Measurements from ENCODE around the gene ZSWIM3.
A peak's percentile ranks its signal among the peaks of the same experiment; 100 is the strongest.
"Not testable (repeated sequence)": the region's sequence is repeated elsewhere in the genome, so short reads cannot be mapped to it uniquely, and the experiment has no call there.

ZSWIM3 gene

DNA sequence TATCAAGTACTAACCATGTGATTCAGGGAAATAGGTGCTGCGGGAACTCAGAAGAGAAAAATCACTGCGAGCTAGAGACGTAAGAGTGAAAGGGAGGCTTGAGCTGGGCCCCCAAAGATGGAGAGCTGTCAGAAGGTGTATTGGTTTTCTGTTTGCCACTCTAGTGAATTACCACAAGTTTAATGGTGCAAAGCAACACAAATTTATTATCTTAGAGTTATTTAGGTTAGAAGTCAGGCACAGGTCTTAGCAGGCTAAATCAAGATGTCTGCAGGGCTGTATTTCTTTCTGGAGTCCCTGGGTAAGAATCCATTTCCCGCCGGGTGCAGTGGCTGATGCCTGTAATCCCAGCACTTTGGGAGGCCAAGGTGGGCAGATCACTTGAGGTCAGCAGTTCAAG is 2.5 kb downstream of the ZSWIM3 start:
- no peak overlapping the region for H3K4me3 ChIP-seq (ENCODE audit: low read depth, low read length)

DNA sequence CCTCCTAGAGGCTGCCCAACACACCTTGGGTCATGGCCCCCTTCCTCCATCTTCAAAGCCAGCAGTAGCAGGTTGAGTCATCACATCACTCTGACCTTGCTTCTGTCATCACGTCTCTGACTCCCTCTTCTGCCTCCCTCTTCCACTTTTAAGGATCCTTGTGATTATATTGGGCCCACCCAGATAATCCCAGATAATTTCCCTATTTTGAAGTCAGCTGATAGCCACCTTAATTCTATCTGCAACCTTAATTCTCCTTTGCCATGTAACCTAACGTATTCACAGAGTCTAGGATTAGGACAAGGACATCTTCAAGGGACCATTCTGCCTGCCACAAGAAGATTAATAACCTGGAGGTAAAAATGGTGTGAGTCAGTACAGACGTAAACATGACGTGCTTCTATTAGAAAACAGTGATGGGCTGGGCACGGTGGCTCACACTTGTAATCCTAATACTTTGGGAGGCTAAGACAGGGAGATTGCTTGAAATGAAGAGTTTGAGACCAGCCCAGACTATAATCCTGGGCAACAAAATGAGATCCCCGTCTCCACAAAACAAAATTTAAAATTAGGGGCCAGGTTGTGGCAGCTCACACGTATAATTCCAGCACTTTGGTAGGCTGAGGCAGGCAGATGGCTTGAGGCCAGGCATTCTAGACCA is 3.3 kb downstream of the ZSWIM3 start:
- no peak overlapping the region for H3K4me3 ChIP-seq (ENCODE audit: low read depth, low read length)

DNA sequence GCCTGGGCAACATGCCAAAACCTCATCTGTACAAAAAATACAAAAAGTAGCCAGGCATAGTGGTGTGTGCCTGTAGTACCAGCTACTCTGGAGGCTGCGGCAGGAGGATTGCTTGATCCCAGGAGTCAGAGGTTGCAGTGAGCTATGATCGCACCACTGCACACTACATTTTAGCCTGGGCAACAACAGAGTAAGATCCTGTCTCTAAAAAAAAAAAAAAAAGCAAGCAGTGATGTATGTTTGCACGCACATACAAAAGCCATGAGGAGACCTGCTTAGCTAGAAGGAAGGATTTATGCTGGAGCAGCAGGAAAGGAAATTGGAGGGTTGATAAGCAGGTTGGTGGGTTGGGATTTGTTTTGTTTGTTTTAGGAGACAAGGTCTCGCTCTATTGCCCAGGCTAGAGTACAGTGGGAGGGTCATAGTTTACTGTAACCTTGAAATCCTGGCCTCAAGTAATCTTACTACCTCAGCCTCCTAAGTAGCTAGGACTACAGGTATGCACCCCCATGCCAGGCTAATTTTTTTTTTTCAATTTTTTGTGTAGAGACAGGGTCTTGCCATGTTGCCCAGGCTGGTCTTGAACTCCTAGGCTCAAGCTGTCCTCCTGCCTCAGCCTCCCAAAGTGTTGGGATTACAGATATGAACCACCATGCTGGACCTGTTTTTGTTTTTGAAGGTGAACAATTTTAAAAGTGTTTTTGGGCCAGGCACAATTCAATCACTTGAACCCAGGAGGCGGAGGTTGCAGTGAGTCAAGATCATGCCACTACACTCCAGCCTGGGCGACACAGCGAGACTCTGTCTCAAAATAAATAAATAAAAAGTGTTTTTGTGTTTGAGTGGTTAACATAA is 4.0 kb downstream of the ZSWIM3 start:
- H3K4me3 ChIP-seq (ENCODE audit: low read depth, low read length): no peak overlapping the region

DNA sequence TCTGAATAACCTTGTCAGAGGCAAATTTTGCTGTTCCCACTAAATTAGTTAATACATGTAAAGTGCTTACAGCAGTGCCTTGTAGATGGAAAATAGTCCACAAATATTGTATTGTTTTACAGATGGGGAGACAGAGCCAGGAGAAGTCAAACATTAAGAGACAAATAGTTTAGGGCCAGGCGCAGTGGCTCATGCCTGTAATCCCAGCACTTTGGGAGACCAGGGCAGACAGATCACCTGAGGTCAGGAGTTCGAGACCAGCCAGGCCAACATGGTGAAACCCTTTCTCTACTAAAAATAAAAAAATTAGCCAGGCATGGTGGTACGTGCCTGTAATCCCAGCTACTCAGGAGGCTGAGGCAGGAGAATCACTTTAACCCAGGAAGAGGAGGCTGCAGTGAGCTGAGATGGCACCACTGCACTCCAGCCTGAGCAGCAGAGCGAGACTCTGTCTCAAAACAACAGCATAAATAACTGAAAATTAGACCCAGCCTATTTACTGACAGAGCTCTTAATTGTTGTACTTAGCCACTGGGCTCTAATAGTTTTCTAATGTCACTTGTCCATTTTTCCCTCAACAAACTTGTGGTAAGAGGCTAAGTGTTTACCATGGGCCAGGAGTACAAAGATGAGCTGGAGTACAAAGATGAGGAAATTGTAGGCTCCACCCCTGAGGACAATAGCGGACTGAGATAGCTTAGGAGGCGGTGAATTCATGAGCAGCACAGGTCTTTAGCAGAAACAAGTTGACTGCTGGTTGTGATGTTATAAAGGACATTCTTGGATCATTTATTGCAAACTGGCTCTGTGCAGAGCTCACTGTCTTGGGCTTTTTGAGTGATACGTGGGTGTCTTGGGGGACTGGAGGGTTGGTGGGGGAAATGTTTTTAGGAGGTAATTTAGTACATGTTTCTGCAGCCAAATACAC is 6.4 kb downstream of the ZSWIM3 start:
- no peak overlapping the region for H3K4me3 ChIP-seq (ENCODE audit: low read depth, low read length)

DNA sequence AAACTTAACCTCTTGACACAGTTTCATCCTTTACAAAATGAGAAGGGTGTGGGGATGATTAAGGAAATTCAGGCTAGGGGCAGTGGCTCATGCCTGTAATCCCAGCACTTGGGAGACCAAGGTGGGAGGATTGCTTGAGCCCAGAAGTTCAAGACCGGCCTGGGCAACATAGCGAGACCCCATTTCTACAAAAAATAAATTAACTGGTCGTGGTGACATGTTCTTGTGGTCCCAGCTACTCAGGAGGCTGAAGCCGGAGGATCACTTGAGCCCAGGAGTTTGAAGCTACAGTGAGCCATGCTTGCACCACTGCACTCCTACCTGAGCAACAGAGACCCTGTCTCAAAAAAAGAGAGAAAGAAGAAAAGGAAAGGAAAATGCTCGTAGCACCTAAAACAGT is 9.0 kb downstream of the ZSWIM3 start:
- no peak overlapping the region for H3K4me3 ChIP-seq (ENCODE audit: low read depth, low read length)

DNA sequence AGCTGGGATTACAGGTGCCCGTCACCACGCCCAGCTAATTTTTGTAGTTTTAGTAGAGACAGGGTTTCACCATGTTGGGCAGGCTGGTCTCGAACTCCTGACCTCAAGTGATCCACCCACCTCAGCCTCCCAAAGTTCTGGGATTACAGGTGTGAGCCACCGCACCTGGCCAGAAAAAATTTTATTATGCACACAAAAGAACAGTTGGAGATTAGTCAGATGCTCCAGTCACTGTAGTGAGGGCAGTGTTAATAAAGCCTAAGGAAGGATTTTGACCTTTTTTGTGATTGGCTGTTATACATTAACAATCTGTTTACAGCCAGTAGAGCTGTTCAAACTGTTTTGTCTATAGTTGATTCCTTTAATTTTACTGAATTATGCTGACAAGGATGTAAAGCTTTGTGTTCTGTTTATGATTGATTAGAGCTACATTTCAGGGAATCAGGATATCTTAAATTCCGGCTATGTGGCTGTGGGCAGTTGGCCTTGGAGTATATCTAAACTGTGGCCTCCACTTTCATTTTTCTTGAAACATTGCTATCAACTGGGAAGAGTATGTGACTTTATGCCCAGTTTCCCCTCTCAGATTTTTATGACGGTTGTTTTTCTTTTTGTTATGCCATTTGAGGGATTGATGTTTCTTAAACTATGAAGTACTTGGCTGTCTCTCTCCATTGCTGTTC is 9.9 kb downstream of the ZSWIM3 start:
- H3K4me3 ChIP-seq (ENCODE audit: low read depth, low read length): no peak overlapping the region

DNA sequence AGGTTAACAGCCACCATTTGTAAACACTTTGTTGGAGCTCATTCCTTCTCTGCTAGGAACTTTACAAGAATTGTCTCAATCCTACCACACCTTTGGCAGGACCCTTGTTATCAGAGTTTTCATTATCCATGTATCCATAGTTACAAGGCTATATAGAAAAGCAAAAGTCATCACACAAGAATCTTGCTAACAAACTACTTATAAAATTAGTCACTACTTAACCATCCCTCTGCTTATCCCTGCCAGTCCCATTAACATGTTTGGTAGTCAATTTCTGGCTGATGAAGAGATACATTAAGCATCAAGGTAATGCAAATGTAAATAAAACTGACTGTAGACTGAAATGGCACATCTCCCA is 10.4 kb downstream of the ZSWIM3 start:
- H3K4me3 ChIP-seq (ENCODE audit: low read depth, low read length): no peak overlapping the region

DNA sequence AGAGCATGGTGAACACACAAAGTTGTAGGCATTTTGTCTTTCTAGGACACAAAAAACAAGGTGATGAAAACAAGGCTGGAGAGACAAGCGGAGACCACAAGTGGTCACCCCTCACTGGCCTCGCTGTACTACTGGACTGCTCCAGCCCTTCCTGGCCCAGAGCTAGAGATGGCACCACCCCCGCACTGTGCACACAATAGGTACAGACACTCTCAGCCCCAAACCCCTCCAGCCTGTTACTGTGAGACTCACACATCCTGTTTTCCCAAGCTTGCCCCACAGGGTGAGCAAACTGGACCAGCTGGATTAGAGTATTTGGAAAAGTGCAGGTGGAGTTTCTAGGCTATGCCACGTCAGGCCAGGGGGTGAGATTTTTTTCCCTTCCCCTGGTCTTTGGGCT is 15.2 kb downstream of the ZSWIM3 start:
- no peak overlapping the region for H3K4me3 ChIP-seq (ENCODE audit: low read depth, low read length)

DNA sequence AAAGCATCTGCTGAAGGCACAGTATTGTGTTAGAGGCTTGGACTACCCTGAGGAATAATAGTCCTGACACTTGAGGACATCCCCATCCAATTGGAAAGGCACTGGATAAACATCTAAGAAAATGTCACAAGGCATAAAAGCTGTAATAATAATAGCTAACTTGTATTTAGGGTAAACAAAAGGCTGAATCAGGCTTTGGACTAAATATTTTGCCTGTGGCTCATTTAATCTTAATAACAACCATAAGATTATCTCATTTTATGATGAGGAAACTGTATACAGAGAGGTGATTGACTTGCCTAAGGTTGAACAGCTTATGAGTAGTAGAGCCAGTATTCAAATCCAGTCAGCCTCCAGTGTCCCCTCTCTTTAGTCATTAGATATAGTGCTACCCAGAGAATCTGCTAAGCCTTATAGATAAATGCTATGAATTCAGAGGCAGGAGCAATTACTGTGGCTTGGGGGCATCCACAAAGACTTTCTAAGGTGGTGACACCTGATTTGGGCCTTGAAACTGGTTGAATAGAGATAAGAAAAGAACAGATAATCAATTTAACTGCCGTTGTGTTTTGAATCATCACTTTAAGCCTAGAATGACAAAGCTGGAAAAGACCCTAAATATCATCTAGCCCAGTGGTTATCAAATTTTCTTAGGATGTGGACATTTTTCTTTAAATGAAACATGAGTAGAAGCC is 16.1 kb downstream of the ZSWIM3 start:
- H3K4me3 ChIP-seq (ENCODE audit: low read depth, low read length): no peak overlapping the region

DNA sequence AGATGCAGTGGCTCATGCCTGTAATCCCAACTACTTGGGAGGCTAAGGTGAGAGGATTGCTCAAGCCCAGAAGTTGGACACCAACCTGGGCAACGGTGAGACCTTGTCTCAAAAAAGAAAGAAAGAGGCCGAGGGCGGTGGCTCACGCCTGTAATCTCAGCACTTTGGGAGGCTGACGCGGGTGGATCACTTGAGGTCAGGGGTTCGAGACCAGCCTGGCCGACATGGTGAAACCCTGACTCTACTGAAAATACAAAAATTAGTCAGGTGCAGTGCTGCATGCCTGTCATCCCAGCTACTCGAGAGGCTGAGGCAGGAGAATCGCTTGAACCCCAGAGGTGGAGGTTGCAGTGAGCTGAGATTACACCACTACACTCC is 16.7 kb downstream of the ZSWIM3 start:
- not testable (repeated sequence) for H3K4me3 ChIP-seq (ENCODE audit: low read depth, low read length)

DNA sequence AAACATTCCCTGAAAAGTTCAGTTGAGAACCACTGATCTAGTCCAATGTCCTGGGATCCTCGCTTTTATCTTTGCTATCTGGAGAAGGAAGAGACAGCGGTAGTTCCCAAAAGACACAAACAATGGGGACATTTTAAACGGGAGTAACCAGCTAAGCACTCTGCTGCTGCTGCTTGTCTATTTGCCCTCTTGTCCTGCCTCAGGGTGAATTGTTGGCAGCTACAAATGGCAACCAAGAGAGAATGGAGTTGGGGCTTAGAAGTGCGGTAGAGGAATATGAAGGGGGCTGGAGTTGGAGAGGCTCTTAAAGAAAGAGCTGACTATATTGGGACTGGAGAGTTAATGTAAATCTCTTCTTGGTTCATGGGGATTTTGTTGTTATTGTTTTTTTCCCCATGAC is 17.2 kb downstream of the ZSWIM3 start:
- H3K4me3 ChIP-seq (ENCODE audit: low read depth, low read length): no peak overlapping the region

DNA sequence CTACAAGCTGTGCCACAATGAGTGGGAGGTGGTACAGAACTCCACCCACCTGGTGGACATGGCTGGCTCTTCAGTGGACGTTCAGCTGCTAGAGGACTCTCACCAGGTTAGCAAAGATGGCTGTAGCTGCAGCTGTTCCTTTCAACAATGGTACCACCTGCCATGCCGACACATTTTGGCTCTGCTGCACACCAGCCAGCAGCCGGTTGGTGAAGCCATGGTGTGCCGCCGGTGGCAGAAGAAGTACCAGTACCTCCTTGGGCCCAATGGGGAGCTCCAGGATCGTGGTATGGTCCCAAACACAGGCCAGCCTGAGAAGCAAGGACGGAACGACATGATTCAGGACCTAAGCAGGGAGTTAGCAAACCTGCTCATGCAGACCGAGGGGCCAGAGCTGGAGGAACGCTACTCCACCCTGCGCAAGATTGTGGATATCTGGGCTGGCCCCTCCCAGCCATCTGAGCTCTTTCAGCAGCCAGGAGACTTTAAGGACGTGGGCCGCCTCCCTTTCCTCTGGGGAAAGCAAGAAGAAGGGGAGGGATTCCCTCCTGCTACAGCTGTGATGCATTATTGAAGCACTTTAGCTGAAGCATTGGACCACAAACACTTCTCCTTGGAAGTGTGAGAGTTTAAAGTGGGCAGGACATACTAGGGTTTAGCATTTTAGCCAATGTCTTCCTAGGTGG is 20.8 kb downstream of the ZSWIM3 start:
- H3K4me3 ChIP-seq (ENCODE audit: low read depth, low read length): no peak overlapping the region

DNA sequence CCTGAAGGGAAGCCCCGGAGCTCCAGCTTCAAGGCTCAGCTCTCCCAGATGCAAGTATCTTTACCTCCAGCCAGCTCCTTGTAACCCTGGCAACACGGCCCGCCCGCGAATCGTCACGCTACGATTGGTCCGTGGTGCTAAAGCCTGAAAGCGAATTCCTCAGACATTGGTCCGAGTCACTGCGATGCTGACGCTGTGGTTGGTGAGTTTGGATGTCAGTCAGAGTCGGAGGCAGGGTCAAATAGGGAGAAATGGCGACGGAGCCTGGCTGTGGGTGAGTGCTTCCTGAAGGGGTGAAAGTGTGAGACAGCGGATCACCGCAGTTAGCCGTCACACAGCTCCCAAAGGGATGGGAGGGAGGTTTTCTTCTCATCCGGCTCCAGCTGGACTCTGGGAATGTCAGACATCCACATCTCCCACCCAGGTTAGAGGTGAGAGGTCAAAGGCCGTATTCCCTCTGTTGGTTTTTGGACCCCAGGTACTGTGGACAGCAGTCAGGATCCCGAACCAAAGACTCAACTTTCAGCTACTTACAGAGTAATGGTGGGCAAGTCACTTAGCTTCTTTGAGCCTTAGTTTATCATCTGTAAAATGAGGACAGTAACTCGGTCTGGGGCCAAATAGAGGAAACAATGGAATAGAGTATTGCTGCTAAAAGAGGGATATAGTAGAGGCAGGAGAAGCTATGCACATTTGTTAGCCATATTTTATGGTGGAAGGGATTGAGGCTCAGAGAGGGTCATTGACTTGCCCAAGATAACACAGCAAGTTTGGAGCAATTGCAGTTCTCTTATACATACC is 23.8 kb downstream of the ZSWIM3 start, which contains the start of gene ZSWIM1:
Gene ZSWIM1, plus strand, starts transcription at position 240 of the 801 bp plus-strand sequence. CDS start 1,366 bp downstream, outside the sequence.
- peak within 1 kb of the TSS; percentile 82 for H3K4me3 ChIP-seq (ENCODE audit: low read depth, low read length)

DNA sequence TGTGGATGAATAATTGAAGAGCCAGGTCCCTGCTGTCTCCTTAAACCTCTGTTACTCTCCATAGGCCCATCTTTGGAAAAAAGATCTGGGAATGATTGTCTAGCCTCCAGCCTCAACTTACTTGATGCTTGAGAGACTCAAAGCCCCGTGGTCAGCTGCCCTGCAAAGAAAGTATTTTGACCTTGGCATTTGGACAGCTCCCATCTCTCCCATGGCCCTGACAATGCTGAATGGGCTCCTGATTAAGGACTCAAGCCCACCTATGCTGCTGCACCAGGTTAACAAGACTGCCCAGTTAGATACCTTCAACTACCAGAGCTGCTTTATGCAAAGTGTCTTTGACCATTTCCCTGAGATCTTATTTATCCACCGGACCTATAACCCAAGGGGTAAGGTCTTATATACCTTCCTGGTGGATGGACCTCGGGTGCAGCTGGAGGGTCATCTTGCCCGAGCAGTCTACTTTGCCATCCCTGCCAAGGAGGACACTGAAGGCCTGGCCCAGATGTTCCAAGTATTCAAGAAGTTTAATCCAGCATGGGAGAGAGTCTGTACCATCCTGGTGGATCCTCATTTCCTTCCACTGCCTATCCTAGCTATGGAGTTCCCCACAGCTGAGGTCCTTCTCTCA is 25.2 kb downstream of the ZSWIM3 start:
- no peak overlapping the region for H3K4me3 ChIP-seq (ENCODE audit: low read depth, low read length)

DNA sequence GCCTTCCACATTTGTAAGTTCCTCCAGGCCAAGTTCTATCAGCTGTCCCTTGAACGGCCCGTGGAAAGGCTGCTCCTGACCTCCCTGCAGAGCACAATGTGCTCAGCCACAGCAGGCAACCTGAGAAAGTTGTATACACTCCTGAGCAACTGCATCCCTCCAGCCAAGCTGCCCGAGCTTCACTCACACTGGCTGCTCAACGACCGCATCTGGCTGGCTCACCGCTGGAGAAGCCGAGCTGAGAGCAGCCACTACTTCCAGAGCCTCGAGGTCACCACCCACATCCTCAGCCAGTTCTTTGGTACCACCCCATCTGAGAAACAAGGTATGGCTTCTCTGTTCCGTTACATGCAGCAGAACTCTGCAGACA is 25.7 kb downstream of the ZSWIM3 start:
- H3K4me3 ChIP-seq (ENCODE audit: low read depth, low read length): no peak overlapping the region

DNA sequence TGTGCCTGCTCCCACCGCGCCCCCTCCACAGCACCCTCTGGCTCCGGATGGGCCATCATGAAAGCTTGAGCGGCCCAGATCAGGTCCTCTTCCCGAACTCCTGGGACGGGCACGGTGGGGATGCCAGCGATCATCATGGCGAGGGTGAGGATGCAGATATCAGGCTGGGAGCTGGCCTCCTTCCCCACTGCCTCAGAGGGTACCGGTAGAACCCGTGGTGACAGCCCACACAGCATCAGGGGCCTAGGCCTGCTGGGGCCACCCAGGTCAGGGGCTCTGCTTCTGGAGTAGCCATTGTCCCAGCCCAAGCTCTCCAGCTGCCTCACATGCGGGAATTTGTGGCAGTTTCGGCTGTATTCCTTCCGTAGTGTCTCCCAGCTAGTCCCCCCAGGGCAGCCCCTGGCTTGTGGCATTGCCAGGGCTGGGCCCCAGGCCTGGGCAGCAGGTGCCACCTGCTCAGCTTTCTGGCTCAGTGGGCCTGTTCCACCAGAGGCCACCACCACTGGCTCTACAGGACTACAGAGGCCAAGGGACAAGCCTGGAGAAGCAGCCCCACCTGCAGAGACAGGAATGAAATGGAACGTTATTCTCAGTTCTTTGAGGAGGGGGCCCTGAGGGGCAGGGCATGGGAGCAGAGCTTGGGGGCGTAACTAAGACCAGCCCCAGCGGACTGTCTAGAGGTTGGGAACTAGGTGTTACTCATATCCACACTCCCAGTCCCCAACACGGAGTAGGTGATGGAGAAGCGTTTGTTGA is 29.4 kb downstream of the ZSWIM3 start:
- no peak overlapping the region for H3K4me3 ChIP-seq (ENCODE audit: low read depth, low read length)

DNA sequence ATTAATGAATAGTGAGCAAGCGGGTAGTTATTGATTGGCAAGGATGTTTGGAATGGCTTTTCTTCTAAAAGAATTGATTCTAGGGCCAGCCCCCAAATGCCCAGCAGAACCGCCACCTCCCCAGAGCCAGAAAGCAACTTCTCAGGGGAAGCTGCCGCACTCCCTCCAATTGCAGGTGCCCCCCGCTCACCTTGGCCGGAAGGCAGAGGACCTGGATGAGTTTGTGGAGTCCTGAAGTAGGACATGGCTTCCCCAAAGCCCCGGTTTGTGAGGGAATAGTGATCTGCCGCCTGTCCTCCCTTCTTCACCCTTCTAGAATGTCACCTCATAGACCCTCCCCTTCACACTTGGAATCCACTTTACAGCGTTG is 29.9 kb downstream of the ZSWIM3 start, which contains the start of gene SPATA25:
Gene SPATA25, minus strand, starts transcription at position 277 of the 370 bp plus-strand sequence. Its CDS starts 32 bp downstream, at position 245.
- no peak within 1 kb of the TSS for H3K4me3 ChIP-seq (ENCODE audit: low read depth, low read length)

DNA sequence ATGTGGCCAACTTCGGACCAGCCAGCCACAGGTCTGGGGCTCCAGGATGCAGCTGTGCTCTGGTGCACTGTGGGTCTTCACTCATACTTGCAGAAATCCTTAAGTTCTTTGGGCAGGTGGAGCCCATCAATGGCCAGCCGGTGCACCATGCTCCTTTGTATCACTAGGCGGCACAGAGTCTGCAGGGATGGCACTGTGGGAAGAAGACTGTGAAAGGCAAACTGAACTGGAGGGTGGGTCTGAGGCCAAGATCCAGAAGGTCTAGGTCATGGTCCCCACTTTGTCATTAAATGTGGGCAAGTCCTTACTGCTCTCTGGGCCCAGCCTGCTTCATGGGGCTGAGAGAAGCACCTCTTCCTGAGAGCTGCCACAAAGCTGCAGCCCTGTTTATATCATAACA is 31.3 kb downstream of the ZSWIM3 start:
- H3K4me3 ChIP-seq (ENCODE audit: low read depth, low read length): no peak overlapping the region

Measured in iPS-11a (cell line).